Measurements from ENCODE around the gene FDX2.

GRCh38 chr19:10274589-10274988 lies 41.2 kb downstream of the FDX2 start:
- no peak for TF ChIP-seq PKNOX1 (IDR thresholded peaks at IDR 0.05)
- TF ChIP-seq ELF4 (IDR thresholded peaks at IDR 0.05) = no peak
- no peak for TF ChIP-seq ZNF384 (IDR thresholded peaks at IDR 0.05)
- TF ChIP-seq SUZ12 (IDR thresholded peaks at IDR 0.05) = no peak
- no peak for TF ChIP-seq SP1 (IDR thresholded peaks at IDR 0.05)
- no peak for TF ChIP-seq L3MBTL2 (conservative IDR thresholded peaks at IDR 0.05)

Measured in HEK293T (cell line).